IPS-15b (cell line): Measurements from ENCODE around the gene MPND.
"Not testable (repeated sequence)": the region's sequence is repeated elsewhere in the genome, so short reads cannot be mapped to it uniquely, and the experiment has no call there.

Experiments
- H3K27me3 ChIP-seq: one replicate; pipeline ENCODE4 v1.6.1; 2013; ENCODE audit warnings: low read length; ENCODE audit not compliant: control insufficient read depth, insufficient read depth
- H3K36me3 ChIP-seq: one replicate; pipeline ENCODE4 v1.6.1; 2013; ENCODE audit warnings: low read length; ENCODE audit not compliant: control insufficient read depth, insufficient read depth
- H3K4me1 ChIP-seq: one replicate; pipeline ENCODE4 v1.6.1; 2013; ENCODE audit warnings: mild to moderate bottlenecking, low read length; ENCODE audit not compliant: control insufficient read depth, insufficient read depth
- H3K4me3 ChIP-seq: one replicate; pipeline ENCODE4 v1.5.1; 2013; ENCODE audit warnings: low read depth, low read length
- H3K9ac ChIP-seq: one replicate; pipeline ENCODE4 v1.6.1; 2013; ENCODE audit warnings: low read depth, mild to moderate bottlenecking, low read length
- H3K9me3 ChIP-seq: one replicate; pipeline ENCODE4 v1.6.1; 2013; ENCODE audit warnings: mild to moderate bottlenecking, low read length; ENCODE audit not compliant: control insufficient read depth, insufficient read depth

Gene MPND

DNA sequence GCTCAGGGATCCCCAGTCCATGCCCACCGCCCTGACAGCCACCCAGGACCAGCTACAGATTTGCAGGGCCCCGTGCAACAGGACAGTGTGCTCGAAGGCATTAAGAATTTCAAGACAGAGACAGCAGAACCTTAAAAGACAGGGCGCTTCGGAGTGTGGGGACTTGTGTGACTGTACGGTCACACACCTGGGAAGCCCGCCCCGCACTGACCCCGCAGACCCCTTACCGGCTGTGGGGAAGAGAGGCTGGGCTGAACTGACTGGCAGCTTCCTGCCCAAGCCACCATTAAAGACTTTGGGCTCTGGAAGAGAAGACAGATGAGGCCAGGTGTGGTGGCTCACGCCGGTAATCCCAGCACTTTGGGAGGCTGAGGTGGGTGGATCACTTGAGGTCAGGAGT is 19.1 kb upstream of the MPND start:
- H3K9ac ChIP-seq: no peak overlapping the region
- peaks cover 2% of the 10 kb centered on the region for H3K36me3 ChIP-seq
- peaks cover 5% of the 10 kb centered on the region for H3K4me1 ChIP-seq
- no peak overlapping the region for H3K4me3 ChIP-seq
- H3K9me3 ChIP-seq: no peaks in the 10 kb centered on the region
- H3K27me3 ChIP-seq: no peaks in the 10 kb centered on the region

DNA sequence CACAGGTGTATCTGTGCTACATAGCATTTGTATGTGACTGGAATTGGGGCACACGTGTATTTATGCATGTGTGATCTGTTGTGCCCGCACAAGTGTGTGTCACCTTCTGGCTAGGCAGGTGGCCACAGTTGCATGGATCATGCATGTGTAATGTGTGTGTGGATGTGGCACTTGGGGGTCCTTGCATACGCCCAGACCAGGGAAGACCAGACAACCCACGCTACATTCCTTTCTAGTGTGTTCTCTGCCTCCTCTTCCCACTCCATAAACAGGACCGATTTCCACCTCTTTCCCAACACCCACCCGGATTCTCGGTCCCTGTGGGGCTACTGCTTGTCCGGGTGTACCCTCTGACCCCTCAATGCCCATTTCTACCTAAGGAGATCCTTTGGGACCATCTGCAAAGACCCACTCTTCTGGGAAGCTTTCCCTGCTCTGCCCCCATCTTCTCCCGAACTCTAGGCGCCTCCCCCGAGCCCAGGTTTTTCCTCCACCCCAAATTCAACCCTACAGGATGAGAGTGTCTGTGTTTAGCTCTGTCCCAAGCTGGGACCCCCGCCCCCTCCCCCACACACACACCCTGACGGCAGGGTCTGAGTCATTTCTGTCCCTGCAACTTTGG is 17.0 kb upstream of the MPND start:
- Histone ChIP-seq H3K4me1 (peaks cover 5% of the 10 kb centered on the region), H3K27me3 (no peaks in the 10 kb centered on the region), H3K9me3 (no peaks in the 10 kb centered on the region), H3K9ac (no peak overlapping the region), H3K4me3 (peak overlapping the region; percentile 72), H3K36me3 (peaks cover 2% of the 10 kb centered on the region)

DNA sequence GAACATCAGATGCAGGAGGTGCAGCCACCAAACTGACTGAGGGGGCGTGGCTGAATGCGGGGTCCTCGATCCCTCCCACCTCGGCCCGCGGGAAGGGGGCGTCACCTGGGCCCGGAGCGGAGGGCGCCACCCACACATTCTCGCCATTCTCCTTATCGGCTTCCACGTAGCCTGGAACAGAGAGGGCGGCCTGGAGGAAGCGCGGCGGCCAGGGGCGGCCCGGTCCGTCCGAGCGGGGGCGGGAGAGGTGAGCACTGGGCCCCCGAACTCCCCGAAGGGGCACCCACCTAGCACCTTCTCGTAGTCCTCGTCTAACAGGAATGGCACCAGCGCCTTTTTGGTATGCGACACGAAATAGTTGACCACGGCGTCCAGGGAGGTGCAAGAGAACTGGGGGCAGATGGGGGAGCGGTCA is 16.5 kb upstream of the MPND start:
- Histone ChIP-seq H3K9me3 (no peaks in the 10 kb centered on the region), H3K4me3 (peak overlapping the region; percentile 72), H3K36me3 (peaks cover 2% of the 10 kb centered on the region), H3K4me1 (peaks cover 5% of the 10 kb centered on the region), H3K27me3 (no peaks in the 10 kb centered on the region), H3K9ac (peak overlapping the region; percentile 73)

DNA sequence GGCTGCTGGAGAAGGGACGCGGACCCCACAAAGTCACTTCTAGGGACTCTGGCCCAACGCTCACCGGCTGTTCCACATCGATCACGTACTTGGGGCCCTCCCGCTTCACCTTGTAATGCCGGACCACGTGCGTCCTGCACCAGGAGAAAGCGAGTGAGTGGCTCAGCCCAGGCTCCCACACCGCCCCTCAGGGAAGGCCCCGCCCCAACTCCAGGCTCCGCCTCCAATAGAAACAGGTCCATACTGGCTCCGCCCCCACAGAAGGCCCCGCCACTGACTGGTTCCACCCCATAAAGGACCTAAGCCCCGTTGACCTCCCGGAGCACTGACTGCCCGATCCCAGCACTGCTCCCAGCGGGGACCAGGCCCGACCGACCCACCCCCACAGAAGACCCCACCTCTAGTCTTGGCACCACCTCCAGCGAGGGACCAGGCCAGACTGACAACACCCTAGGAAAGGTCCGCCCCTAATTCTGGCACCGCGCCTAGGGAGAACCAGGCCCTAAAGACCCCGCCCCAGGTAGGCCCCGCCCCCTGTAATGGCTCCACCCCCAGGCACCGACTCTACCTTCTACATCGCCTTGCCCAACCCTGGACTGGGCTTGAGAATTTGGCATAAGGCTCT is 16.0 kb upstream of the MPND start:
- Histone ChIP-seq H3K4me3 (peak overlapping the region; percentile 72), H3K4me1 (peaks cover 5% of the 10 kb centered on the region), H3K9ac (peak overlapping the region; percentile 73)

DNA sequence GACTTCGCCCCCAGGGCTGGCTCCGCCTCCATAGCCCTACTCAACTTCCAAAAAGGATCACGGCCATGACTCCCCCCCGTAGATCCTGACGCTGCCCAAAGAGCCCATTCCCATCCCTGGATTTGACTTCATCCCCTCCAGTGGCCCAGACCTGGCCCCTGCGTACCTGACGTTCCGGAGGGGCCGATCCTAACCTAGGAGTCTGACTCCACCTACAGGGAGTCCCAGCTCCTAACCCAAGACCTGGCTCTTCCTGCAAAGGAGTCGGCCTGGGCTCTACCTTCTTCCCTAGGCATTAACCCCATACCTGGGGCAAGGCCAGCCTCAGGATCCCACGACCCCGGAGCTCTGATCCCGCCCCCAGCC is 15.5 kb upstream of the MPND start:
- no peak overlapping the region for H3K9ac ChIP-seq
- H3K4me1 ChIP-seq: peaks cover 5% of the 10 kb centered on the region
- H3K4me3 ChIP-seq: peak overlapping the region; percentile 72
- H3K36me3 ChIP-seq: peaks cover 2% of the 10 kb centered on the region
- no peaks in the 10 kb centered on the region for H3K27me3 ChIP-seq
- H3K9me3 ChIP-seq: no peaks in the 10 kb centered on the region

More for the DNA sequence above, 16.0 kb upstream of the MPND start:
- Histone ChIP-seq H3K9me3 (no peaks in the 10 kb centered on the region), H3K27me3 (no peaks in the 10 kb centered on the region), H3K36me3 (peaks cover 2% of the 10 kb centered on the region)

DNA sequence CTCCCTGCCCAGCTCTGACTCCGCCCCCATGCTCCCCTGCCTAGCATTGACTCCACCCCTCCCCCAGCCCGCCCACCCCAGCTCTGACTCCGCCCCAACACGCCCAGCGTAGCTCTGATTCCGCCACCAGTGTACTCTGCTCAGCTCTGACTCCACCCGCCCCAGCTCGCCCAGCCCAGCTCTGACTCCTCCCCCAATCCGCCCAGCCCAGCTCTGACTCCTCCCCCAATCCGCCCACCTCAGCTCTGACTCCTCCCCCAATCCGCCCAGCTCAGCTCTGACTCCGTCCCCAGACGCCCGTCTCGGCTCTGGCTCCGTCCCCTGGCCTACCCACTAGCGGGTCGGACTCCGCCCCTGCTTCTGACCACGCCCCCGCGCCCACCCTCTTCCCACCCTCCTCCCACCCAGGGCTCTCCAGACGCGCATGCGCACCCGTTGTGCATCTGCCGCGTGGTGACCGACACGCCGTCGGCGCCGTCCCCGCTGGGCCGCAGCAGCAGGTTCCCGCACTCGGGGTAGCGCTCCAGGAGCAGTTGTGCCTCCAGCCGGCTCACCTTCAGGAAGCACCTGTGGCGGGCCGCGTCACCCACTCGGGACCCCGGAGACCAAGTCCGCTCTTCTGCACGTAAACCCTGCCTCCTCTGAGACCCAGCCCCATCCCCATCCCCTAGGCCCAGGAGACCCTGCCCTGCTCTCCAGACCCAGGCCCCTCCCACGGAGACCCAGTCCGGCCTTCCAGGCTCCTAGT is 14.9 kb upstream of the MPND start:
- H3K9ac ChIP-seq: peak overlapping the region; percentile 47

DNA sequence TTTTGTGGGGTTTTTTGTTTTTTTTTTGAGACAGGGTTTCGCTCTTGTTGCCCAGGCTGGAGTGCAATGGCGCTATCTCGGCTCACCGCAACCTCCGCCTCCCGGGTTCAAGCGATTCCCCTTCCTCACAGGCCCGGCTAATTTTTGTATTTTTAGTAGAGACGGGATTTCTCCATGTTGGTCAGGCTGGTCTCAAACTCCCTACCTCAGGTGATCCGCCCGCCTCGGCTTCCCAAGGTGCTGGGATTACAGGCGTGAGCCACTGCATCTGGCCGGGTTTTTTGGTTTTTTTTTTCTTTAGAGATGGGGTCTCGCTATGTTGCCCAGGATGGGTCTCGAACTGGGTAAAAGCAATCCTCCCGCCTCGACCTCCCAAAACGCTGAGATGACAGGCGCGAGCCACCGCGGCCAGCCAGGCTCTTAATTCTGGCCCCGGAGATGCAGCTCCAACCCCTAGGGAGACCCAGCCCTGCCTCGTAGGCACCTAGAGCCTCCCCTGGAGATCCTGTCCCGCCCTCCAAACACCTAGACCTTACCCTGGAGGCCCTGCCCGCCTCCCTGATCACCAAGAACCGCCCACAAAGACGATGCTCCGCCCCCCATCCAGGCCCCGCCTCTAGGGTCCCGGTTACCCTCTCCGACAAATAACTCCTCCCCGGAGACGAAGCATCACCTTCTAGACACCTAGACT is 14.2 kb upstream of the MPND start:
- H3K9me3 ChIP-seq, H3K9ac ChIP-seq, H3K27me3 ChIP-seq, H3K36me3 ChIP-seq, H3K4me1 ChIP-seq: not testable (repeated sequence)
- peak overlapping the region; percentile 77 for H3K4me3 ChIP-seq

More for the DNA sequence above, 14.9 kb upstream of the MPND start:
- H3K9me3 ChIP-seq: no peaks in the 10 kb centered on the region
- peaks cover 2% of the 10 kb centered on the region for H3K36me3 ChIP-seq
- H3K4me3 ChIP-seq: peak overlapping the region; percentile 77
- no peaks in the 10 kb centered on the region for H3K27me3 ChIP-seq
- H3K4me1 ChIP-seq: peaks cover 5% of the 10 kb centered on the region

DNA sequence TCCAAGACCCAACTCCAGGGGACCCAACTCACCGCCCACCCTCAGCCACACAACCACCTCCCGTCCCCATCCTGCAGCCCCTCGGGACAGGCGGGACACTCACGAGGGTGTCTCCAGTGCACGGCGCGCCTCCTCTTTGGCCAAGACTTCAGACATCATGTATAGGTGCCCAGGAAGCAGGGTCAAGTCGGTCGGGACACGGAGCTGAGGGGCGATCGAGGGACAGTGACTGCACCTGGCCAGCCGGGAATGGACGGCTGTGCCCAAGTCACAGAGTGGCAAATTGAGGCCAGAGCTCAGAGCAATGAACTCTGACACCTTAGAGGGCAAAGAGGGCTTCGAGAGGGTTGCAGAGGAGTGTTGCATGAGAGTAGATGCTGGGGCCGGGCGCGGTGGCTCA is 13.5 kb upstream of the MPND start:
- Histone ChIP-seq H3K9ac (no peak overlapping the region), H3K4me3 (peak overlapping the region; percentile 77), H3K36me3 (peaks cover 4% of the 10 kb centered on the region), H3K9me3 (no peaks in the 10 kb centered on the region), H3K27me3 (no peaks in the 10 kb centered on the region), H3K4me1 (peaks cover 5% of the 10 kb centered on the region)

DNA sequence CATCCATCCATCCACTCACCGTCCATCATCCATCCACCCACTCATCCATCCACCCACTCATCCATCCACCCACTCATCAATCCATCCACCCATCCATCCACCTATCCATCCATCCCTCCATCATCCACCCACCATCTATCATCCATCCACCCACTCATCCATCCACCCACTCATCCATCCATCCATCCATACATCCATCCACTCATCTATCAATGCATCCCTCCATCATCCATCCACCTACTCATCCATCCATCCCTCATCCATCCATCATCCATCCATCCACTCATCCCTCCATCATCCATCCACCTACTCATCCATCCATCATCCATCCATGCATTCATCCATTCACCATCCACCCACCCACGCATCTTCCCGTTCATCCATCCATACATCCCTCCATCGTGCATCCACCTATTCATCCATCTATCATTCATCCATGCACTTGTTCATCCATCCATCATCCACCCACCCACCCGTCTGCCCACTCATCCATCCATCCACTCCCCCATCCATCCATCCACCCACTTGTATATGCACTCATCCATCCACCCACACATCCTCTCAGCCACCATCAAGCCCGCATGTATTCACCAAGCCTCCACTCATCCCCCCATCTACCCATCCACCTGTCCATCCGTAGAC is 8.3 kb upstream of the MPND start:
- Histone ChIP-seq H3K9ac (no peak overlapping the region), H3K36me3 (peaks cover 8% of the 10 kb centered on the region), H3K4me3 (no peak overlapping the region), H3K9me3 (no peaks in the 10 kb centered on the region), H3K4me1 (peaks cover 2% of the 10 kb centered on the region), H3K27me3 (no peaks in the 10 kb centered on the region)

DNA sequence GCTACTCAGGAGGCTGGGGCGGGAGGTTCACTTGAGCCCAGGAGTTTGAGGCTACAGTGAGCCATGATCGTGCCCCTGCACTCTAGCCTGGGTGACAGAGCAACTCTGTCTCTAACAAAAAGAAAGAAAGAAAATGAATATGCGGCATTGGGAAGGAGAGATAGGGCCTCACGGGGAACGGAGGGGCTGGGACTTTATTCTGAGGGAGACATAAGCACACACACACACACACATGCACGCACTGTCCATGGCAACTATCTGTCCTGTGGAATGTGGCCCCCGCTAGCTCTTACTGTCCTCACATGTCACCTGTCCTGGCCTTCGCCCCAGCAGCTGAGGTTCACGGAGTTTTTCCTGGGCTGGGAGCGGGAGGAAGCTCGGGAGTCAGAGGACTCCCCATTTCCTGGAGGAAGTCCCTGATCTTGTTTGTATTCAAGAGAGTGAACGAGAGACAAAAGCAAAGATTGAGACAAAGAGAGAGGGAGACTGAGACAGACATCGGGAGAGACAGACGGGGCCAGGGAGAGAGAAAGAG is 5.4 kb upstream of the MPND start:
- Histone ChIP-seq H3K9me3 (no peaks in the 10 kb centered on the region), H3K4me1 (peaks cover 5% of the 10 kb centered on the region), H3K4me3 (peak overlapping the region; percentile 33), H3K27me3 (no peaks in the 10 kb centered on the region), H3K9ac (no peak overlapping the region), H3K36me3 (peaks cover 8% of the 10 kb centered on the region)
